Dendritic cell treated with granulocyte-macrophage colony-stimulating factor and Interleukin-4, amounts not matched to agents 40 ng/mL and 50 ng/mL, for 4 days (primary cell): ENCODE results near the gene ARHGAP5.

Experiments used
- H3K27ac Mint-ChIP-seq: one replicate; pipeline ENCODE4 v1.8.0; 2022; ENCODE audit warnings: mild to moderate bottlenecking, mixed read lengths
- H3K27me3 Mint-ChIP-seq: one replicate; pipeline ENCODE4 v1.8.0; 2022; ENCODE audit warnings: mild to moderate bottlenecking, mixed read lengths
- H3K36me3 Mint-ChIP-seq: one replicate; pipeline ENCODE4 v1.8.0; 2022; ENCODE audit warnings: low read depth, mixed read lengths
- H3K4me1 Mint-ChIP-seq: one replicate; pipeline ENCODE4 v1.8.0; 2022; ENCODE audit warnings: low read depth, mixed read lengths
- H3K4me3 Mint-ChIP-seq: one replicate; pipeline ENCODE4 v1.8.0; 2022; ENCODE audit warnings: mild to moderate bottlenecking, moderate library complexity, mixed read lengths
- H3K9me3 Mint-ChIP-seq: one replicate; pipeline ENCODE4 v1.8.0; 2022; ENCODE audit warnings: mixed read lengths
- intact Hi-C: fragments of 100-400 bp; cut with micrococcal nuclease; formaldehyde crosslinking; loops from one replicate; pipeline ENCODE4 v1.15.0; 2022

Gene ARHGAP5, protein sequence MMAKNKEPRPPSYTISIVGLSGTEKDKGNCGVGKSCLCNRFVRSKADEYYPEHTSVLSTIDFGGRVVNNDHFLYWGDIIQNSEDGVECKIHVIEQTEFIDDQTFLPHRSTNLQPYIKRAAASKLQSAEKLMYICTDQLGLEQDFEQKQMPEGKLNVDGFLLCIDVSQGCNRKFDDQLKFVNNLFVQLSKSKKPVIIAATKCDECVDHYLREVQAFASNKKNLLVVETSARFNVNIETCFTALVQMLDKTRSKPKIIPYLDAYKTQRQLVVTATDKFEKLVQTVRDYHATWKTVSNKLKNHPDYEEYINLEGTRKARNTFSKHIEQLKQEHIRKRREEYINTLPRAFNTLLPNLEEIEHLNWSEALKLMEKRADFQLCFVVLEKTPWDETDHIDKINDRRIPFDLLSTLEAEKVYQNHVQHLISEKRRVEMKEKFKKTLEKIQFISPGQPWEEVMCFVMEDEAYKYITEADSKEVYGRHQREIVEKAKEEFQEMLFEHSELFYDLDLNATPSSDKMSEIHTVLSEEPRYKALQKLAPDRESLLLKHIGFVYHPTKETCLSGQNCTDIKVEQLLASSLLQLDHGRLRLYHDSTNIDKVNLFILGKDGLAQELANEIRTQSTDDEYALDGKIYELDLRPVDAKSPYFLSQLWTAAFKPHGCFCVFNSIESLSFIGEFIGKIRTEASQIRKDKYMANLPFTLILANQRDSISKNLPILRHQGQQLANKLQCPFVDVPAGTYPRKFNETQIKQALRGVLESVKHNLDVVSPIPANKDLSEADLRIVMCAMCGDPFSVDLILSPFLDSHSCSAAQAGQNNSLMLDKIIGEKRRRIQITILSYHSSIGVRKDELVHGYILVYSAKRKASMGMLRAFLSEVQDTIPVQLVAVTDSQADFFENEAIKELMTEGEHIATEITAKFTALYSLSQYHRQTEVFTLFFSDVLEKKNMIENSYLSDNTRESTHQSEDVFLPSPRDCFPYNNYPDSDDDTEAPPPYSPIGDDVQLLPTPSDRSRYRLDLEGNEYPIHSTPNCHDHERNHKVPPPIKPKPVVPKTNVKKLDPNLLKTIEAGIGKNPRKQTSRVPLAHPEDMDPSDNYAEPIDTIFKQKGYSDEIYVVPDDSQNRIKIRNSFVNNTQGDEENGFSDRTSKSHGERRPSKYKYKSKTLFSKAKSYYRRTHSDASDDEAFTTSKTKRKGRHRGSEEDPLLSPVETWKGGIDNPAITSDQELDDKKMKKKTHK (N-terminal part only)

DNA sequence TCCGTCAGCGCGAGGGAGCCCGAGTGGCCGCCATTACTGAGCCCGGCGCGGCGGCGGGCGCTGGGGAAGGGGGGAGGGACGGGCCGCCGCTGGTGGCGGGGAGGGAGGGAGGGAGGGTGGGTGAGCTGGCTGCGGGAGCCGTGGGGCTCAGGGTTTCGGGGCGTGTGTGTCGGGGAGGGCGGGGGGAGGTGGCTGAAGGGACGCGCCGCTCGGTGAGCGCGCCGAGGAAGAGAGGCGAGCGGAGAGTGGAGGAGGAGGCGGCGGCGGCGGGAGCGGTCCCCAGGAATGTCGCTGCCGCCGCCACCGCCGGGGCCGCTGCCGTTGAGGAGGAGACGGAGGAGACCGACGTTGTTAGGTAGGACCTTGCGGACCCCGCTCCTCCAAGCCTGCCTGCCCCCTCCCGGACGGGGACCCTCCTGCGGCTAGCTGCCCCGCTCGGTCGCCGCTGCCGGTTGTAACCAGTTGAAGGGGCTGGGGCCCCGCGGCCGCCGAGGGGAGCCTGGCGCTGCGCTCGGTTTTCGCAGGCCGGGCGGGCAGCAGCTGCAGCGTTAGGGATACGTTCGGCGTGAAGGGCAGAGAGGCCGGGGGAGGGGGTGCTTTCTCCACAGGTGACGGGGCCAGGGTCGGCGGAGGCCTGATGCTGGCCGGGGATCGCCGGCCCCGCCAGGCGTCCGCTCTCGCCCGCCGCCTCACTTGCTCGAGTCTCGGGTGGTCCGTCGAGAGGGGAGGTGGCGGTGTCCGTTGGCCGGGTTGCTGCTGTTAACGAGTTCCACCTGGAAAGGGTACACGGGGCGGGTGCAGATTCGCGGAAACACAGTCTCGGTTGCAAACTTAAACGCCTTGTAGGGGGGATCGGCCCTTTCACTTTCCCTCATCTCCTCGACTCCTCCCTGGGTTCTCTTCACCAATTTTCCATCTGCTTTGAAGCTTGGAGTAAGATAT lies at the start of gene ARHGAP5:
TSS of gene ARHGAP5 (plus strand) at position 224 of the 942 bp plus-strand sequence. CDS start 13,366 bp downstream, outside the sequence.
- intact Hi-C loops = loop anchor here (5.0 kb wide), 3 partner anchors 125 to 655 kb away; partner anchors contain the start of genes HEATR5A, NUBPL, RNU6-7 and RNU6-8
- Mint-ChIP-seq H3K4me1 (peaks cover 28% of the 10 kb centered on the region), H3K4me3 (peak within 1 kb of the TSS; percentile 84), H3K27me3 (peaks cover 31% of the 10 kb centered on the region), H3K27ac (peak within 1 kb of the TSS; percentile 85), H3K9me3 (no peaks in the 10 kb centered on the region), H3K36me3 (peaks cover 7% of the 10 kb centered on the region)

DNA sequence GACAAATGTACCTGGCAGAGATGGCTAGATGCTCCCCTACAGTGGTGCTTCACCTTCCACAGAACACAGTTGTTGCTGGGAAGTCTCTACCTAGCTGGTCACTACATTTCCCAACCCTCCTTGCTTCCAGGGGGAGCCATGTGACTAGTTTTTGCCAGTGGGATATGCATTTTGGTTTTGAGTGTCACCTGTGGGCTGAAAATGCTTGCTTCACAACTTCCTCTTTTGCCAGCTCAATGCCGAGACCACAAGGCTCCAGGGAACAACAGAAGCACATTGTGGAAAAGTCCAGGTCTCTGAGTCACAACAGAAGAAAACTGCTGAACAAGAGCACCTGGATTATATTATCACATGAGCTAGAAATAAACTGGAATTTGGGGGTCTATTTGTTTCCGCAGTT lies 48.5 kb upstream of the ARHGAP5 start:
- Mint-ChIP-seq H3K4me3 (no peak overlapping the region), H3K27ac (no peak overlapping the region), H3K9me3 (no peaks in the 10 kb centered on the region), H3K36me3 (no peaks in the 10 kb centered on the region), H3K27me3 (no peaks in the 10 kb centered on the region), H3K4me1 (no peaks in the 10 kb centered on the region)
- intact Hi-C loops = no loop called here

DNA sequence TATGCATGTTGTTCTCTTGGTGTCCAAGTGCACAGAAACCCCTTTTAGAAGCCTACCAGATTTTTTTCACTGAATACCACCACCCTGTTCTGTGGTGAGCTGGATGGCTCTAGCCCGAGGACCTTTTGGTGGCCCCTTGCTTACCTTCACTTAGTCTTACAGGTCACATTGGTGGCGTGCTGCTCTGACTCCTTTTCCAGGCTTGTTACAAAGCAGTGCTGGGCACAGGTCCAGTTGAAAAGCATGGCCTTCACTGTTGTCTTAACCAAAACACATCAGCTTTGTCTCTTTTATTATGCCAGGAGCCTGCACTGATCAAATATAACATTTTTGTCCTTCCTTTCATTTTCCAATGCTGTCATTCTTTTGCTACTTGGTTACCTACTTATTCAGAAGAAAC lies 43.6 kb upstream of the ARHGAP5 start:
- H3K36me3 Mint-ChIP-seq = no peaks in the 10 kb centered on the region
- H3K9me3 Mint-ChIP-seq = no peaks in the 10 kb centered on the region
- no peak overlapping the region for H3K27ac Mint-ChIP-seq
- intact Hi-C loops = no loop called here
- H3K27me3 Mint-ChIP-seq = peaks cover 2% of the 10 kb centered on the region
- H3K4me3 Mint-ChIP-seq = no peak overlapping the region
- H3K4me1 Mint-ChIP-seq = no peaks in the 10 kb centered on the region

- no peaks in the 10 kb centered on the region for H3K36me3 Mint-ChIP-seq
- no peak overlapping the region for H3K27ac Mint-ChIP-seq
- H3K4me3 Mint-ChIP-seq = no peak overlapping the region
- H3K27me3 Mint-ChIP-seq = peaks cover 9% of the 10 kb centered on the region
- intact Hi-C loops = no loop called here
- H3K9me3 Mint-ChIP-seq = no peaks in the 10 kb centered on the region
- H3K4me1 Mint-ChIP-seq = peaks cover 6% of the 10 kb centered on the region
These were observed 38.2 kb upstream of the ARHGAP5 start for GRCh38 chr14:32038876-32039275.

DNA sequence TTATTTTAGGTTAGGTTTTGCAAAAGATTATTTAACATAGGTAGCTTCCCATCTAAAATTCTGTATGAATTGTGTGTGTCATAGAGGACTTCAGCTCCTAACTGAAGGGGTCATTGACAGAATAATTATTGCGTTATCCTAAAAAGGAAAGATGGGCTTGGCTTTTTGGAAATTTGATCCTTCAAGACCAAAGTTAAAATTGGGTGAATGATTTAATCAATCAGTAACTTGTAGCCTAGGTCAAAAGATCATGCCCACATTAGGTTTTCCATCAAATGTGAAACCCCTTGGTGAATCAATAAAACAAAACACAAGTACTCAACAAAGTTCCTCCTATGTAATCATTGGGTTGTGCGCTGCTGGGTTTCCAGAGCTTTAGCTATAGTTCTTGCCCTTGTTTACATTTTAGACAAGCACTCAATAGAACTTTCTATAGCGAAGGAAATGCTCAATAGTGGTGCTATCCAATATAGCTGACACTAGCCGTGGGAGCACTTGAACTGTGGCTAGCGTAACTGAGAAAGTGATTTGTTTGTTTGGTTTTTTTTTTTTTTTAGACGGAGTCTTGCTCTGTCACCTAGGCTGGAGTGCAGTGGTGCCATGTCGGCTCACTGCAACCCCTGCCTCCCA lies 37.6 kb upstream of the ARHGAP5 start:
- no peak overlapping the region for H3K27ac Mint-ChIP-seq
- peaks cover 7% of the 10 kb centered on the region for H3K4me1 Mint-ChIP-seq
- H3K36me3 Mint-ChIP-seq = no peaks in the 10 kb centered on the region
- H3K9me3 Mint-ChIP-seq = no peaks in the 10 kb centered on the region
- no peak overlapping the region for H3K4me3 Mint-ChIP-seq
- peaks cover 12% of the 10 kb centered on the region for H3K27me3 Mint-ChIP-seq
- intact Hi-C loops = loop anchor here (10.0 kb wide), 3 partner anchors 145 to 535 kb away; partner anchors contain the start of genes RNU6-7 and RNU6-8

DNA sequence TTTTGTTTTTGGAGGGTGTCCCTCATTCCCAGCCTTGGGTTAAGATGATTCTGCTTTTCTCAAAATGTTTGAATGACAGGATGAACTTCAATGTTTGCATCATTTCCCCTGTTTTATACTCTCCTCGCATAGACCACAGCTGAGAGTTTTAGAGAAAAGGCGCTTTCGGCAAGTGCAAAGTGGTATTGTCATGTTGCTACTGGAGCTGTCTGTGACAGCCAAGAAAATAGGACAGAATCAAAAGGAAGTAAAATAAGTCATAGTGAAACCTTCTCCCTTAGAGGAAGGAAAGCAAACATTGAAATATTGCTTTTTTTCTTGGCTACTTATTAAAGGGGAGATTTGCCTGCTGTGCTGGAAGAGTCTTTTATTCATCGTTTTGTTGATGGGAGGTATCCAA lies 33.5 kb upstream of the ARHGAP5 start:
- Mint-ChIP-seq H3K4me3 (no peak overlapping the region), H3K4me1 (peaks cover 7% of the 10 kb centered on the region), H3K9me3 (no peaks in the 10 kb centered on the region), H3K27me3 (peaks cover 22% of the 10 kb centered on the region), H3K27ac (no peak overlapping the region), H3K36me3 (no peaks in the 10 kb centered on the region)
- intact Hi-C loops = loop anchor here (10.0 kb wide), 3 partner anchors 149 to 539 kb away; partner anchors contain the start of genes RNU6-7 and RNU6-8

DNA sequence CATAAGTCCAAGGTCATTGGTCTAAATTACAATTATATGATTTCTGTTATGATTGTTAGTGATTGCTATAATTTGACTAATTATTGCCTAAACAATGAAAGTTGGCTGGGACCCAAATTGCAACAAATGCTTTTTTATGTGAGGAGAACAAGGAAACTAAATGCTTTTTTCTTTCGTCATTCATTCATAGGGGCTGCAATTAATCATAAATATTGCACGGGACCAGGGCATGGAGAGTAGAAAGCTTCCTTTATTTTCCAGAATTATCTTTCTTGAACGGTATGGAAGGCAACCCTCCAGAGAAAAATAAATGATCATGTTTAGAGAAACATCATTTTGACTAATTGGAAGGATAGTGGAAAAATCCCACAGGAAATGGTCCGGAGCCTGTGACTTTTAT lies 32.6 kb upstream of the ARHGAP5 start:
- Mint-ChIP-seq H3K36me3 (no peaks in the 10 kb centered on the region), H3K4me1 (peaks cover 11% of the 10 kb centered on the region), H3K4me3 (no peak overlapping the region), H3K9me3 (no peaks in the 10 kb centered on the region), H3K27ac (no peak overlapping the region), H3K27me3 (peaks cover 25% of the 10 kb centered on the region)
- intact Hi-C loops = loop anchor here (10.0 kb wide), 3 partner anchors 150 to 540 kb away; partner anchors contain the start of genes RNU6-7 and RNU6-8

- Mint-ChIP-seq H3K9me3 (no peaks in the 10 kb centered on the region), H3K36me3 (no peaks in the 10 kb centered on the region), H3K4me1 (peaks cover 22% of the 10 kb centered on the region), H3K27me3 (peaks cover 37% of the 10 kb centered on the region), H3K27ac (no peak overlapping the region), H3K4me3 (no peak overlapping the region)
- intact Hi-C loops = loop anchor here (10.0 kb wide), 3 partner anchors 153 to 543 kb away; partner anchors contain the start of genes RNU6-7 and RNU6-8
These were observed 29.3 kb upstream of the ARHGAP5 start for GRCh38 chr14:32047791-32048190.

DNA sequence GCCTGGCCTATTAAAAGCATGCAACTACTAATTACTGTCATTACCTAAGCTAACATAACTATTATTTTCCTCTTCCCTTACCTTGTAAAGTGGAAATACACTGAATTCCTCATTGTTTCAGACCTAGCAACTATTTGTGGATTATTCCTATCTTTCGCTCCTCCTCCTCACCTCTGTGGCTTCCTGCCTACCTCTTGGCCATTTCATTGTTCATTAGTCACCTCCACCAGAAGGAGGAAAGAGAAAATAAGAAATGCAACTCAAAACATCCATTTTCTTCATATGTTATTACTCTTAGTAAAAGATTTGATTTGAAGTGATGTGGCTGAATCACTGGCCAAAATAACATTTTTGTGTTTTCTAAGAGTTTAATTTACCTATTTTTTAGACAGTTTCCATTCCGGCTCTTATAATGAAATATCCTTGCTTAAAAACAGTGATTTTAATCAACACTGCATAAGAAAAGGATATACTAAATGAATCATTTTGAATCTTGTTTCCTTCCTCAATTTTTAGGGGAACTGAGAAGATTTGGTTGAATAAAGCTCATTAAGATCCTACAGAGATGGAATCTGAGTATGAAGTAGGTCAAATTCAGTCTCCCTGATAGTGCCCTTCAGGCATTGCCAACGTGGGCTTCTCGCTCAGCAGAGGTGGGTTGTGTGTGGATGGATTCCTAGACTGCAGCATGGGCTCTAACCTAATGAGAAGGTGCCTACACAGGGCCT lies 27.6 kb upstream of the ARHGAP5 start:
- Mint-ChIP-seq H3K36me3 (no peaks in the 10 kb centered on the region), H3K4me1 (peaks cover 15% of the 10 kb centered on the region)

DNA sequence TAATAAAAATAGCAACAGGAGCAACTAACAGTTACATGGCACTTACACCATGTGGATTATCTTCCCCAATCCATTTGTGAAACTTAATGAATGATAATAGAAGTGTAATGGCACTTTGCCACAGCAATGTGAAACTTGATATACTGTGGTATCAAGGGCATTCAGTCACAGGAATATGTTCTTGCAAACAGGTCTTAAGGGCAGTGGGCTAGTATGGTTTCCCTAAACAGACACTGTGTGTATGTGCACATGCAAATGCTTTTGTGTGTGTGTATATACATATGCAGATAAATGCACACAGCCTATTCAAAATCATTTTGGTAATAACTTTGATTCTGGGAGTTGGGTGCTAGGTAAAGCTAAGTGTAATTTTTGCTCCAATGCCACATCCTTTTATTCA lies 26.2 kb upstream of the ARHGAP5 start:
- Mint-ChIP-seq H3K9me3 (peaks cover 6% of the 10 kb centered on the region), H3K36me3 (no peaks in the 10 kb centered on the region), H3K27ac (no peak overlapping the region), H3K27me3 (peaks cover 37% of the 10 kb centered on the region), H3K4me1 (peaks cover 15% of the 10 kb centered on the region), H3K4me3 (no peak overlapping the region)
- intact Hi-C loops = loop anchor here (10.0 kb wide), 1 partner anchor 126 kb away; no protein-coding TSS in a partner anchor

More for the DNA sequence above, 27.6 kb upstream of the ARHGAP5 start:
- no peak overlapping the region for H3K4me3 Mint-ChIP-seq
- intact Hi-C loops = loop anchor here (10.0 kb wide), 4 partner anchors 125 to 545 kb away; partner anchors contain the start of genes RNU6-7 and RNU6-8
- peak overlapping the region; percentile 3 for H3K27ac Mint-ChIP-seq
- H3K9me3 Mint-ChIP-seq = peaks cover 3% of the 10 kb centered on the region
- peaks cover 37% of the 10 kb centered on the region for H3K27me3 Mint-ChIP-seq

DNA sequence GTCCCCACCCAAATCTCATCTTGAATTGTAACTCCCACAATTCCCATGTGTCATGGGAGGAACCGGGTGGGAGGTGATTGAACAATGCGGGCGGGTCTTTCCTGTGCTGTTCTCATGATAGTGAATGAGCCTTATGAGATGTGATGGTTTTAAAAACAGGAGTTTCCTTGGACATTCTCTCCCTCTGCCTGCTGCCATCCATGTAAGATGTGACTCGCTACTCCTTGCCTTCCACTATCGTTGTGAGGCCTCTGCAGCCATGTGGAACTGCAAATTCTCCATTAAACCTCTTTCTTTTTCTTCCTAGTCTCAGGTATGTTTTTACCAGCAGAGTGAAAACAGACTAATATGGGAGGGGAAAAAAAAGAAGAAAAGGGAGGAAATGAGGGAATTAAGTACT lies 22.6 kb upstream of the ARHGAP5 start:
- Mint-ChIP-seq H3K4me1 (peaks cover 10% of the 10 kb centered on the region), H3K9me3 (peaks cover 6% of the 10 kb centered on the region), H3K27me3 (peaks cover 35% of the 10 kb centered on the region), H3K4me3 (no peak overlapping the region), H3K27ac (no peak overlapping the region), H3K36me3 (no peaks in the 10 kb centered on the region)
- intact Hi-C loops = loop anchor here (10.0 kb wide), 1 partner anchor 130 kb away; no protein-coding TSS in a partner anchor
